HepG2 (cell line): Measurements from ENCODE around the gene MFSD2A. TPM values are rescaled to one million over a fixed set of nuclear protein-coding genes. Genes with fewer than 3 reads are reported as not detected.

Experiments
- CBX5 ChIP-seq: sonication (generic); formaldehyde crosslinking; IDR thresholded peaks from 2 replicates; pipeline ENCODE4 v1.4.0; 2020; ENCODE audit warnings: missing genetic modification reagents, borderline replicate concordance
- GTF2F1 ChIP-seq: fragments of 150-350 bp; IDR thresholded peaks from 2 replicates; pipeline ENCODE4 v1.6.1; 2014; ENCODE audit warnings: low read length
- GTF3A ChIP-seq: sonication (generic); formaldehyde crosslinking; conservative IDR thresholded peaks from 2 replicates; pipeline ENCODE4 v1.4.0; 2020; ENCODE audit warnings: mild to moderate bottlenecking, missing genetic modification reagents
- HNF4A ChIP-seq: sonication (generic); formaldehyde crosslinking; IDR thresholded peaks from 2 replicates; pipeline ENCODE4 v1.4.0; 2020; ENCODE audit warnings: missing genetic modification reagents
- JUN ChIP-seq: sonication (generic); formaldehyde crosslinking; IDR thresholded peaks from 2 replicates; pipeline ENCODE4 v1.4.0; 2020; ENCODE audit warnings: mild to moderate bottlenecking, missing genetic modification reagents
- KLF15 ChIP-seq: sonication (generic); formaldehyde crosslinking; IDR thresholded peaks from 2 replicates; pipeline ENCODE4 v1.8.1; 2023; ENCODE audit warnings: borderline replicate concordance, mild to moderate bottlenecking, inconsistent platforms, missing genetic modification reagents, mixed read lengths
- MAF1 ChIP-seq: sonication (generic); formaldehyde crosslinking; IDR thresholded peaks from 2 replicates; pipeline ENCODE4 v1.5.0; 2020; ENCODE audit warnings: missing genetic modification reagents, borderline replicate concordance
- MIER3 ChIP-seq: IDR thresholded peaks from 2 replicates; pipeline ENCODE4 v1.6.1; 2016; ENCODE audit warnings: missing compliant biosample characterization, borderline replicate concordance
- NKX3-1 ChIP-seq: sonication (generic); formaldehyde crosslinking; IDR thresholded peaks from 2 replicates; pipeline ENCODE4 v1.5.0; 2020; ENCODE audit warnings: missing genetic modification reagents
- NR1H2 ChIP-seq: sonication (generic); formaldehyde crosslinking; IDR thresholded peaks from 2 replicates; pipeline ENCODE4 v1.8.1; 2022; ENCODE audit warnings: low read depth, missing genetic modification reagents, borderline replicate concordance
- SMARCE1 ChIP-seq: fragments of 450-650 bp; IDR thresholded peaks from 2 replicates; pipeline ENCODE4 v1.6.1; 2017; ENCODE audit warnings: borderline replicate concordance
- SMC3 ChIP-seq: IDR thresholded peaks from 2 replicates; pipeline ENCODE4 v1.6.1; 2011; ENCODE audit warnings: low read length, improper control_type of control experiment
- TAF1 ChIP-seq: sonication (generic); formaldehyde crosslinking; IDR thresholded peaks from 2 replicates; pipeline ENCODE4 v1.4.0; 2020; ENCODE audit warnings: missing genetic modification reagents
- TEAD3 ChIP-seq: optimal IDR thresholded peaks from 2 replicates; pipeline ENCODE3; 2016; ENCODE audit warnings: borderline replicate concordance
- ZNF264 ChIP-seq: sonication (generic); formaldehyde crosslinking; IDR thresholded peaks from 2 replicates; pipeline ENCODE4 v1.4.0; 2020; ENCODE audit warnings: missing genetic modification reagents
- ZNF333 ChIP-seq: sonication (generic); formaldehyde crosslinking; IDR thresholded peaks from 2 replicates; pipeline ENCODE4 v1.4.0; 2020; ENCODE audit warnings: mild to moderate bottlenecking, missing genetic modification reagents, borderline replicate concordance
- ZNF747 ChIP-seq: sonication (generic); formaldehyde crosslinking; IDR thresholded peaks from 2 replicates; pipeline ENCODE4 v1.8.1; 2023; ENCODE audit warnings: missing genetic modification reagents, mild to moderate bottlenecking, borderline replicate concordance
- polyA plus RNA-seq, 8 experiments: library from polyadenylated mRNA; depleted of rRNA in 3 of 8; stranded (reverse) in 7 of 8; unstranded in 1 of 8; fragments of >200 nt; fragmentation: Illumina TruSeq in 4 of 8; extraction: Trizol in 4 of 8; gene quantifications; 2 replicates each; pipeline versions ENCODE4 v1.2.1 to v1.2.3, GENCODE V29; 2011 to 2016; ENCODE audit warnings: low read depth in 4 of 8, missing spikeins in 1 of 8, mixed read lengths in 1 of 8; ENCODE audit not compliant: insufficient read depth in 1 of 8
- total RNA-seq, 5 experiments: library from RNA; depleted of rRNA; stranded (reverse); fragments of >200 nt; fragmentation: Illumina TruSeq; extraction: Trizol; gene quantifications; 2 replicates each; pipeline ENCODE4 v1.2.3, GENCODE V29; 2016; ENCODE audit warnings: low read depth in 1 of 5
- TF ChIP-seq, protein P1 (sequence below): sonication (generic); formaldehyde crosslinking; IDR thresholded peaks from 2 replicates; pipeline ENCODE4 v1.5.1; 2020; ENCODE audit warnings: mild to moderate bottlenecking, moderate library complexity, missing genetic modification reagents
- TF ChIP-seq, protein P2 (sequence below): sonication (generic); formaldehyde crosslinking; IDR thresholded peaks from 2 replicates; pipeline ENCODE4 v1.4.0; 2020; ENCODE audit warnings: missing genetic modification reagents
- TF ChIP-seq, protein P3 (sequence below): sonication (generic); formaldehyde crosslinking; IDR thresholded peaks from 2 replicates; pipeline ENCODE4 v1.8.1; 2023; ENCODE audit warnings: mild to moderate bottlenecking, missing genetic modification reagents, borderline replicate concordance
- TF ChIP-seq, protein P4 (sequence below): sonication (generic); formaldehyde crosslinking; IDR thresholded peaks from 2 replicates; pipeline ENCODE4 v1.4.0; 2020; ENCODE audit warnings: missing genetic modification reagents
- TF ChIP-seq, protein P5 (sequence below): sonication (generic); formaldehyde crosslinking; IDR thresholded peaks from 2 replicates; pipeline ENCODE4 v1.4.0; 2020; ENCODE audit warnings: mild to moderate bottlenecking, low read depth, missing genetic modification reagents

The MFSD2A gene
- total and polyA plus RNA-seq, 2 of the 13 experiments (the other 11 are each of a cell fraction or from before 2014, with no cell fraction given): 0.08 TPM; not detected in 1

DNA sequence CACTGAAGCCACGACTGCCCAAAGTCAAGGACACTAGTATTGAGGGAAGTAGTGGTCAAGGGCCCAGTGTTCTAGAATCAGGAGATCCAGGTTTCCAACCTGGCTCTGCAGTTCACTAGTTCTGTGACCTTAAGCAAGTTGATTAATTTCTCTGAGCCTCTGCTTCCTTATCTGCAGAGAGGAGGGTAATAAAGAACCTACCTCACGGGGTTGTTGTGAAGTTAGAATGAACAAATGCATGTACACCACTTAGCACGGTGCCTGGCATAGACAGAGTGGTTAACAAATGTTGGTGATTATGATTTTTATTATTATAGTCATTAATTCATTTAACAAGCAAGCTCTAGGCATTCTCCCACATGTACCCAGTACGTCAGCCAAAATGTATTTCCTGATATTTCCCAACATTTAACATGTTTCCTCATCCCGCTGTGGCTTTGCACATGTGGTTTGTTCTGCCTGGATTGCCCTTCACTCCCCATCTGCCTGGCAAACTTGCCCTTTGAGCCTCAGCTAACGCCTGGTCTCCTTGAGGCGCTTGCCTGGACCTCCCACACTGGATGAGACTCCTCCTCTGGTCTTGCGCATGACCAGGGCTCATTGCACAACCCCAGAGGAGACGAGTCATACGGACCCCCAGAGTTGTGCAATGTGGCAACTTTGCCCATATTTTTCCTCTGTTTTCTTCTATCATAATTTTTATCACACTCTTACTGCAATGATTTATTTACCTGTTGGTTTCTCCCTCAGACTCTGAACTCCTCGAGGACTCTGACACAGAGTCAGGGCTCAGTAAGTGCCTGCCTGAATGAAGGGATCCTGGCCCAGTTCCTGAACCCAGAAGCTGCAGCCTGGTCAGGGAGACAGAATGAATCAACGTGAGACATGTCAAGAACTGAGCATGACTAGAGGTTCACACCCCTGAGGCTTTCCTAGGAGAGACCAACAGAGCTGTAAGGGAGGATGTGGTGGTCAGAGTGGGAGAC lies 20.7 kb upstream of the MFSD2A start (continued):
- TF ChIP-seq, protein P1, sequence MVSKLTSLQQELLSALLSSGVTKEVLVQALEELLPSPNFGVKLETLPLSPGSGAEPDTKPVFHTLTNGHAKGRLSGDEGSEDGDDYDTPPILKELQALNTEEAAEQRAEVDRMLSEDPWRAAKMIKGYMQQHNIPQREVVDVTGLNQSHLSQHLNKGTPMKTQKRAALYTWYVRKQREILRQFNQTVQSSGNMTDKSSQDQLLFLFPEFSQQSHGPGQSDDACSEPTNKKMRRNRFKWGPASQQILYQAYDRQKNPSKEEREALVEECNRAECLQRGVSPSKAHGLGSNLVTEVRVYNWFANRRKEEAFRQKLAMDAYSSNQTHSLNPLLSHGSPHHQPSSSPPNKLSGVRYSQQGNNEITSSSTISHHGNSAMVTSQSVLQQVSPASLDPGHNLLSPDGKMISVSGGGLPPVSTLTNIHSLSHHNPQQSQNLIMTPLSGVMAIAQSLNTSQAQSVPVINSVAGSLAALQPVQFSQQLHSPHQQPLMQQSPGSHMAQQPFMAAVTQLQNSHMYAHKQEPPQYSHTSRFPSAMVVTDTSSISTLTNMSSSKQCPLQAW (CRISPR knock-in tag): 0 out of 2 replicates have a peak, but pooled peaks have one; percentile 22
- TF ChIP-seq TAF1 (CRISPR knock-in tag) (no peak), HNF4A (CRISPR knock-in tag) (peak; percentile 92), NKX3-1 (CRISPR knock-in tag) (no peak), JUN (CRISPR knock-in tag) (peak; percentile 75), SMARCE1 (no peak), ZNF747 (CRISPR knock-in tag) (no peak), GTF3A (CRISPR knock-in tag) (no peak), ZNF333 (CRISPR knock-in tag) (no peak), ZNF264 (no peak), SMC3 (peak; percentile 17; the same call in 1 of the 2 replicates), TEAD3 (peak; percentile 24), GTF2F1 (no peak), MIER3 (CRISPR knock-in tag) (peak; percentile 36; the same call in 1 of the 2 replicates), MAF1 (no peak), CBX5 (CRISPR knock-in tag) (peak; percentile 74; the same call in 1 of the 2 replicates), KLF15 (CRISPR knock-in tag) (no peak), NR1H2 (no peak)
- TF ChIP-seq, protein P2, sequence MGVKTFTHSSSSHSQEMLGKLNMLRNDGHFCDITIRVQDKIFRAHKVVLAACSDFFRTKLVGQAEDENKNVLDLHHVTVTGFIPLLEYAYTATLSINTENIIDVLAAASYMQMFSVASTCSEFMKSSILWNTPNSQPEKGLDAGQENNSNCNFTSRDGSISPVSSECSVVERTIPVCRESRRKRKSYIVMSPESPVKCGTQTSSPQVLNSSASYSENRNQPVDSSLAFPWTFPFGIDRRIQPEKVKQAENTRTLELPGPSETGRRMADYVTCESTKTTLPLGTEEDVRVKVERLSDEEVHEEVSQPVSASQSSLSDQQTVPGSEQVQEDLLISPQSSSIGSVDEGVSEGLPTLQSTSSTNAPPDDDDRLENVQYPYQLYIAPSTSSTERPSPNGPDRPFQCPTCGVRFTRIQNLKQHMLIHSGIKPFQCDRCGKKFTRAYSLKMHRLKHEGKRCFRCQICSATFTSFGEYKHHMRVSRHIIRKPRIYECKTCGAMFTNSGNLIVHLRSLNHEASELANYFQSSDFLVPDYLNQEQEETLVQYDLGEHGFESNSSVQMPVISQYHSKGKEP (CRISPR knock-in tag): no peak
- TF ChIP-seq, protein P3, sequence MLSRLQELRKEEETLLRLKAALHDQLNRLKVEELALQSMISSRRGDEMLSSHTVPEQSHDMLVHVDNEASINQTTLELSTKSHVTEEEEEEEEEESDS (CRISPR knock-in tag): no peak
- TF ChIP-seq, protein P4, sequence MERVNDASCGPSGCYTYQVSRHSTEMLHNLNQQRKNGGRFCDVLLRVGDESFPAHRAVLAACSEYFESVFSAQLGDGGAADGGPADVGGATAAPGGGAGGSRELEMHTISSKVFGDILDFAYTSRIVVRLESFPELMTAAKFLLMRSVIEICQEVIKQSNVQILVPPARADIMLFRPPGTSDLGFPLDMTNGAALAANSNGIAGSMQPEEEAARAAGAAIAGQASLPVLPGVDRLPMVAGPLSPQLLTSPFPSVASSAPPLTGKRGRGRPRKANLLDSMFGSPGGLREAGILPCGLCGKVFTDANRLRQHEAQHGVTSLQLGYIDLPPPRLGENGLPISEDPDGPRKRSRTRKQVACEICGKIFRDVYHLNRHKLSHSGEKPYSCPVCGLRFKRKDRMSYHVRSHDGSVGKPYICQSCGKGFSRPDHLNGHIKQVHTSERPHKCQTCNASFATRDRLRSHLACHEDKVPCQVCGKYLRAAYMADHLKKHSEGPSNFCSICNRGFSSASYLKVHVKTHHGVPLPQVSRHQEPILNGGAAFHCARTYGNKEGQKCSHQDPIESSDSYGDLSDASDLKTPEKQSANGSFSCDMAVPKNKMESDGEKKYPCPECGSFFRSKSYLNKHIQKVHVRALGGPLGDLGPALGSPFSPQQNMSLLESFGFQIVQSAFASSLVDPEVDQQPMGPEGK (CRISPR knock-in tag): peak; percentile 67; the same call in 1 of the 2 replicates
- TF ChIP-seq, protein P5, sequence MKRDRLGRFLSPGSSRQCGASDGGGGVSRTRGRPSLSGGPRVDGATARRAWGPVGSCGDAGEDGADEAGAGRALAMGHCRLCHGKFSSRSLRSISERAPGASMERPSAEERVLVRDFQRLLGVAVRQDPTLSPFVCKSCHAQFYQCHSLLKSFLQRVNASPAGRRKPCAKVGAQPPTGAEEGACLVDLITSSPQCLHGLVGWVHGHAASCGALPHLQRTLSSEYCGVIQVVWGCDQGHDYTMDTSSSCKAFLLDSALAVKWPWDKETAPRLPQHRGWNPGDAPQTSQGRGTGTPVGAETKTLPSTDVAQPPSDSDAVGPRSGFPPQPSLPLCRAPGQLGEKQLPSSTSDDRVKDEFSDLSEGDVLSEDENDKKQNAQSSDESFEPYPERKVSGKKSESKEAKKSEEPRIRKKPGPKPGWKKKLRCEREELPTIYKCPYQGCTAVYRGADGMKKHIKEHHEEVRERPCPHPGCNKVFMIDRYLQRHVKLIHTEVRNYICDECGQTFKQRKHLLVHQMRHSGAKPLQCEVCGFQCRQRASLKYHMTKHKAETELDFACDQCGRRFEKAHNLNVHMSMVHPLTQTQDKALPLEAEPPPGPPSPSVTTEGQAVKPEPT (CRISPR knock-in tag): no peak
